GM11168 (cell line): ENCODE results near the gene PLA2G4B.

Experiments used
- in situ Hi-C: fragments of 300-500 bp; cut with MboI; formaldehyde crosslinking; loops from one replicate; pipeline ENCODE4 v1.12.0; 2022; ENCODE audit warnings: low sequenced_read_pairs; ENCODE audit not compliant: unreplicated experiment

Gene PLA2G4B, protein sequence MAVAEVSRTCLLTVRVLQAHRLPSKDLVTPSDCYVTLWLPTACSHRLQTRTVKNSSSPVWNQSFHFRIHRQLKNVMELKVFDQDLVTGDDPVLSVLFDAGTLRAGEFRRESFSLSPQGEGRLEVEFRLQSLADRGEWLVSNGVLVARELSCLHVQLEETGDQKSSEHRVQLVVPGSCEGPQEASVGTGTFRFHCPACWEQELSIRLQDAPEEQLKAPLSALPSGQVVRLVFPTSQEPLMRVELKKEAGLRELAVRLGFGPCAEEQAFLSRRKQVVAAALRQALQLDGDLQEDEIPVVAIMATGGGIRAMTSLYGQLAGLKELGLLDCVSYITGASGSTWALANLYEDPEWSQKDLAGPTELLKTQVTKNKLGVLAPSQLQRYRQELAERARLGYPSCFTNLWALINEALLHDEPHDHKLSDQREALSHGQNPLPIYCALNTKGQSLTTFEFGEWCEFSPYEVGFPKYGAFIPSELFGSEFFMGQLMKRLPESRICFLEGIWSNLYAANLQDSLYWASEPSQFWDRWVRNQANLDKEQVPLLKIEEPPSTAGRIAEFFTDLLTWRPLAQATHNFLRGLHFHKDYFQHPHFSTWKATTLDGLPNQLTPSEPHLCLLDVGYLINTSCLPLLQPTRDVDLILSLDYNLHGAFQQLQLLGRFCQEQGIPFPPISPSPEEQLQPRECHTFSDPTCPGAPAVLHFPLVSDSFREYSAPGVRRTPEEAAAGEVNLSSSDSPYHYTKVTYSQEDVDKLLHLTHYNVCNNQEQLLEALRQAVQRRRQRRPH

DNA sequence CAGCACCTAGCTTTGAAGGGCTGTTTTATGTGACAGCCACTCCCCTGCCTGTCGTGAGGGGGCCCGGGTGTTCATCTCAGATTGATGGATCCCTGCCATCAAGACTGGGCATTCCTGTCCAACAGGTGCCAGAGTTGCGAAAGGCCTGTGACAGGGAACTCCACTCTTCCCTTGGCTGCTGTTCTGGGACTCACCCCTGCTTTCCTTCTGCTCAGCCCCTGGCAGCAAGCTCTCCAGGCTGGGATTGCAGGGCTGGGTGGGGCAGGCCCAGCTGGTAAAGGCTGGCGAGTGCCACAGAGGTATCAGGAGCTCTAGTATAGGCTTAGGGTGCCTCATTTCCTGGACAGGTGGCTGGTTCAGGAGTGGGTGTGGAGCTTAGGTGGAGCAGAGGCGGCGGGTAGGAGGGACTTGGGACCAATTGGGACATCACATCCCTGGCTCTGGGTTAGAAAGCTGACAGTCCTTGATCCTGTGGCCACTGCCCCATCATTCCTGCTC is at the start of gene PLA2G4B:
Gene PLA2G4B, plus strand, starts transcription at position 448 of the 498 bp plus-strand sequence. CDS start 67 bp downstream, outside the sequence.
- in situ Hi-C loops: no loop called here

DNA sequence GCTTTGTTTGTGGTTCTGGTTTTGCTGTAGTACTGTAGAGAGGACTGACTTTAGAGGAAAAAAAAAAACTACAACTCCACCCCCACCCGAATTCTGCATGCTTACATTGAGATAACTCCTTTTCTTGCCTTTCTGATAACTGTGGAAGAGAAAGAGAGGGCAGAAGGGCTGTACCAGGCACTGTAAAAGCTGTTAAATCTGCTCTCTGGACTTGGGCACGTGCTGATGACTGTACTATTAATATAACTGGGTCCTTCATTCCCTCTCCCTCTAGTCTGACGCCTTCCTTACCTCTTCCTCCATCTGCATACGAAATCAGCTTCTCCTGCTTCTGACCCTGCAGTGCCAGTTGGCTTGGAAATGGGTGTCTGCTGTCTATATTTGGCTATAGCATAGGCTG is 49.4 kb upstream of the PLA2G4B start:
- in situ Hi-C loops: no loop called here

DNA sequence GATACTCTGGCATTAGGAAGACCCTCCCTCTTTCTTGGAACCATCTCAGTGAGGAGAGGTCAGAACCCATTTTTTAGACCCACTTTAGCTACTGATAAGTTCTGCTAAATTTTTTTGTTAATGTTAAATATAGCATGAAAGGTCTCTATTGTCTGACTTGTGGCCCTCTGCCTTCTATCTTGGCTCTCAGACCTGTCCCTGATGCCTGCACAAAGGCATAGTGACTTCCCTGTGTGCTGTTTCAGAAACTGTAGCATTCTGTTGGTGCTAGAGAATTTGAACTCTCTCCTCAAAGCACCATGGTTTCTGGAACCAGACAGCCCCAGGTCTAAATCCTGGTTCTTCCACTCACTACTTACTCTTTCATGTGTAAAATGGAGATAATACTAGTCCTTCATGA is 49.0 kb upstream of the PLA2G4B start:
- in situ Hi-C loops: no loop called here

DNA sequence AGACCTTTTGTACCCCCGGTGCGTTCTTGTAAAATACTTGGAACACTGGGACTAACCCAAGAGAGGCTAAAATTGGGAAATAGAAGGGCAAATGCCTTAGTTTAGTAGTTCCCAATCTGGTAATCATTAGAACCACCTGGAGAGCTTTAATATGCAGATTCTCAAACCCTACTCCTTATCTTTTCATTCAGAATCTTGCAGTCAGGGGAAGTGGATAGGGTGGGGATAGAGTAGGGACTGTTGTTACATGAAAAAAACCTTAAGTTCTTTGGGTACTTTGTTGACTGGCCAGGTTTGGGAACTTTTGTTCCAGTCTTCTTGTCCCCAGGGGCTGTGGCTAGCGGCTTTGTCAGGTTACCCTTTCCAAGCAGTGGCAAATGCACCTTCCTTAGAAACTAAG is 48.5 kb upstream of the PLA2G4B start:
- in situ Hi-C loops: no loop called here

DNA sequence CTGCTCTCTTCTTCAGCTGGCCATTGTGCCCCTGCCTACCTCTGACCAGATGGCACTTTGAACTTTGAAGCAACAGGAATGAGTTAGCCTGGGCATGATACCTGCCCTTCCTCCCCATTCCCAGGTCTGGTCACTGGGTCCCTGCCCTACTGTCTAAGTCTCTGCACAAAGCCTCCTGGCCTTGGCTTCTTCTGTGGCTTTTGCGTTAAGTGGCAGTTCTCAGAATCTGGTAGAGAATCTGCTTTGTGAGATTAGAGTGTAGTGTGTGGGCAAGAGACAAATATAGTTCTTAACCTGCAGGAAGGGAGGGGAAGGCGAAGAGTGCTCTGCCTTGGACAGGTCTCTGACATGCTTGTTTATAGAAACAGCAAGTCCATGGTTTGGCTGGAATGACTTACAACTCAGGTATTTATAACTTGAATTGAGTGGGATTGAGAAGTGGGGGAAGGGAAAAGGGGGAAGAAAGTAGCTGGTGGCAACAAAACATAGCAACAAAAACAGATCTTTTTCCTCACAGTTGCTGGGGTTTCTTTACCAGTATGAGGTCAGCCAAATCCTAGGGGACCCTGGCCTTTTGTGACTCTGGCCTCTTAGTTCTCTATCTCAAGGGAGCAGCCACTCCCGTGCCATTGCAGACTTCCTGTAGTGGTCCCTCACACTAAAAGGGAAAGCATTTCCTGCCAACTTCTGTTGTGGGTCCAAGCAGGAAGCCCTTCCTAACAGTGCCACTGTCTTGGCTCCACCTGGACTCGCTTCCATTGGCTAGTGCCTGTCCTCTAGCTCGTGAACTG is 47.7 kb upstream of the PLA2G4B start:
- in situ Hi-C loops: no loop called here

DNA sequence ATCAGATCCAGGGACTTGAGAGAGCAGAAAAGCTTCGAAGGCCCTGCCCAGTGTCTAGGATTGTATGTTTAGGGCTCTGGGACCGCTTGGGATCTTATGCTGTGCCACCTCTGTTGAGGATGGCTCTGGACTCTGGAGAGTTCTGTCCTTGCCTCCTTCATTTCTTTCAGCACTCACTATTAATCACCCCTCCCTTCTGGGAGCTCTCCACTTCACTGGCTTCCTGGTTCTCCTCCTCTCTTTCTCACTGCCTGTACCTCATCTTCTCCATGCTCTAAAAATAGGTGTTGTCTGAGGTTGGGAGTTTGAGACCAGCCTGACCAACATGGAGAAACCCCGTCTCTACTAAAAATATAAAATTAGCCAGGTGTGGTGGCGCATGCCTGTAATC is 47.1 kb upstream of the PLA2G4B start:
- in situ Hi-C loops: no loop called here

DNA sequence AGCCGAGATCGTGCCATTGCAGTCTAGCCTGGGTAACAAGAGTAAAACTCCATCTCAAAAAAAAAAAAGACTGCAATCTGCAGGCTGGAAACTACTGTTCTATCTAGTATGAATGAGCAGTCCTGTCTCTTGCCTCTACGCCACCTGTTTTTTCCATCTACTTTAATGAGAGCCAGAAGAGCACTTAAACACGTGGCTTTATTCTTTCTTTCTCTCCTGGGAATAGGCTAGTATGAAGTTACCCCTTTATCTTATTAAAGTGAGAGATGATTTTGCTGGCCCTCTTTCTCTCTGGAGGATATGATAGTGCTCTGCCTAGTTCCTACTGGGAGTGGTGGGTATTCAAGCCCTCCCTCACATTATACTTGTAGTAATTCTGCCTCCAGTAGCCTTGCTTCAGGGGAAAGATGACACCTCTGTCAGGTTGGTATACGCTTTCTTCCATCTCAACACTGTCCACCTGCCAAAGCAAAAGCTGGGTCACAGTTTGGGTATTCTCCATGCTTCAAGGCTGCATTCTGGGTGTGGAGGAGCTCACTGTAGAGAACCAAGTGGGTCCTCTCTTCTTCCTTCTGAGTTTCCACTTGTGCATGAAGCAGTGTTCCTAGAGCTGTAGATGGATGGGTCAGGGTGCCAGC is 46.5 kb upstream of the PLA2G4B start:
- in situ Hi-C loops: no loop called here

DNA sequence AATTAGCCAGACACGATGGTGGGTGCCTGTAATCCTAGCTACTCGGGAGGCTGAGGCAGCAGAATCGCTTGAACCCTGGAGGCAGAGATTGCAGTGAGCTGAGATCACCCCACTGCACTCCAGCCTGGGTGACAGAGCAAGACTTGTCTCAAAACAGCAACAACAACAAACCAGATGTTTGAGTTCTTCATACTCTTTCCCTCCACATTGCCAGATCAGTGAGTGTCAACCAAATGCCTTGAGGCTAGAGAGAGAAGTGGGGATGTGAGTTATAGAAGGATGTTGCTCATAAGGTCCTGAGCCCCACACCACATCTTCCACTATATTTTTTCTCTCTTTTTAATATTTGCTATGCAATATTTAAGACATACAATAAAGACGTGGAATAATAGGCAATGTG is 44.6 kb upstream of the PLA2G4B start:
- in situ Hi-C loops: no loop called here

DNA sequence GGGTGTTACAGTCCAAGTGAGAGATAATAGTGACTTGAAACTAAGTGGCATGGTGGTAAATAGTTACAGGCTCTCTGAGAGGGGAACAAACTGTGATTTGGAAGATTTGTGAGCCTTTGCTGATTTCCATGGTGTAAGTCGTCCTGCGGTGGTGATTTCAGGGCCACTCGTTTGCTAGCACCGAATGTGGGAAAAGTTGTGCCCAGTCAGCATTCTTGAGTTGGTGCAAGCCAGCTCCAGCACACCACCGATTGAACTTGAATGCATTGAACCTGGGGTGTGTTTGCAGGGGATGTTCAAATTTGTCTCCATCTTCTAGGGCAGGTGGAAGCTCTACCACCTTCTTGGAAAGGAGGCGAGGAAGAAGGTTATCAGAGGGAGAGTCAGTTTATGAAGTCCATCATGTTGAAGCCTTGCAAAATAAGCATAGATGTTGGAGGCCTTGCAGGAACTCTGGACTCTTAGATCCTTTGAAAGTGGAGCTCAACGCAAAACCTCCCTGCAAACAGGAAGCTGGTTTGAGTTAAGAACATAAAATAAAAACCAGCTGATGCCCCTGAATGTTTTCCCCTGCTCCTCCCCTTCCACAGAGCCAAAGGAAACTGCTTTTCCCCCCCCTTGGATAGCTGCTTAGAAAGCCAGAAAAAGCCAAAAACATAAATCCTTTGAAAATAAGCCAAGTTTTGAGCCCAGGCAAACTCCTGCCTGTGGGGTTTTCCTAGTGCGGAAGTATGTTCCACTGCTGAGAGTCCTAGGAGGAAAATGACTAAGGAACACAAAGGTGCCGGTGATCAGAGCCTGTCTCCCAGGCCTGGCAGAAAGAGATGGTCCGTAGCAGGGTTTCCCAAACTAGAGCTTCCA is 42.4 kb upstream of the PLA2G4B start:
- in situ Hi-C loops: no loop called here

DNA sequence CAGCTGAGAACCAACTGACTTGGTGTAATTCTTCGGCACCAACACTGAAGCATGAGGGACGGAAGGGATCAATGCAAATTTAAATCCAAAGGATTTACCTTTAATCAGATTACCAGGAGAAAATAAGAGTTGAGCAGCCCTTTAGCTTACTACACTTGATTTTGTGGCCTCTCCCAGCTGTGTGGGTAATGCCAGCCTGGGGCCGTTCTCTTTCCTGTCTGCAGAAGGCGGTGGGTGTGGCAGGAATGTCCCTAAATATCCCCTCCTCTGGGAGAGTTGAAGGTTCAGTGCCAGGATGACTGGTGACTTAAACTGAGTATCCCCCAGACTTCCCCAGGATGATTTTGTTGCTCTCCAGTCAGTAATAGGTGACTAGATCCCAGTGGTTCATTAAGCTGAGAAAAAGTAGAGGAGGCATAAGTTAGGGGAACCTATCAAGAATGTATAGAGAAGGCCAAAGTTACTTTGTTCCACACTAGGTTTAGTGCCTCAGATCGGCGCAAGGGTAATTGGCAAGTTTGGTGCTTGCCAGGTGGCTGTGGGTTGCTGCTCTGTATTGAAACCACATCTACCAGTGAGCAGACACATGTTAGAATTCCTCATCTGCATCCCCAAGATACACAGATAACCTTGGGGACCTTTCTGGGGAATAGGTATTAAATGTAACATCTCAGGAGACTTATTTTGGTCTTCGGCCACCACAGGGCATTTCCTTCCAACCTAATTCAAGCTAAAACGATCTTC is 41.3 kb upstream of the PLA2G4B start:
- in situ Hi-C loops: no loop called here

DNA sequence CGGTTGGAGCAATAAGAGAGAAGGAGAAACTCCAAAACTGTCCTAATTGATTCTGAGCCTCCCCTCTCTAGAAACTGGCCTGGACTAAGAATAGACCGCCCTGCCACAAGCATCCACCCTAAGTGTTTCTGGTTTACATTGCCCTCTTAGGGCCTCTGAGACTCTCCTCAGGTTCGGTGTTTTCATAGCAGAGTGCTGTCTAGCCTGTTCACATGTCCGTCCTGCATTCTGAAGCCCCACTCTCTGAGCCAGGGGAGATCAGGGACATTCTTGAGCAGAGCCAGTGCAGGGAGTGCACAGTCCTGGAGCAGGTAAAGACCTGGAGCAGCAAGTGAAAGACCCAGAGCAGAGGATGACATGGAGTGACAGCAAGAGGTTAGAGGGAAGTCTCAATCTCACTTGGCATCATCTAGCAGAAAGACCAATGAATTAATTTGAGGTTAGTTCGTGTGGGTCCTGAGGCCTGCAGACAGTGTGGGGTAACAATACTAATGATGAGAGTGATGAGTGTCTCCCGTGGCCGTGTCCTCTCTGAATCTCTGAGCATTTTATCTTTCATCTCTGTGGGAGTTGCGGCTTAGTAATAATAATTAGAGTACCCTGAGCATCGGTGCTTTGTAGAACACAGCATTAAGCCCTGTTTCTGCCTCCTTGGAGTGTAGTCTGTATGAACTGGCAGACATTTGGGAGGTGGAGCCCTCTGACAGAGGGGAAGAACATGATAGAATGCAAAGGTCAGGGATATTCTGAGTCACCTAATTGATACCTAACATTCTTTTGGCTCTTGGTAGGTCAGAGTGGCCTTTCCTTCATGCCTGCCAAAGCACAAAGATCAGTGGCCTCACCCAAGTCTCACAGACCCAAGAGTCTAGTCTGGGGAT is 39.8 kb upstream of the PLA2G4B start:
- in situ Hi-C loops: no loop called here

DNA sequence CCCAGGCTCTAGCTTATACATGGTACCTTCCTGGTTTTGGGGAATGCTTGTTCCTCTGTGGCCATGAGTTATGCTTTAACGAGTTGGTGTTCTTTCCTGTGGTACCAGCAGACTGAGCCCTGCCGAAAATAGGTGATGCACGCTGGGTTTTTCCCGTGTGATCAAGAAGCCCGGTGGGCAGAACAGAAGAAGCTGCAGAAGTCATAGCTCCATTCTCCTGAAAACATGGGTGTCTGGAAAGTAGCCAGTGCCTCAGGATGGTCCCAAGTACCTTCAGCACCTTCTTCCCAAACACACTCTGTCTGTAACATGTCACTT is 39.2 kb upstream of the PLA2G4B start:
- in situ Hi-C loops: no loop called here

DNA sequence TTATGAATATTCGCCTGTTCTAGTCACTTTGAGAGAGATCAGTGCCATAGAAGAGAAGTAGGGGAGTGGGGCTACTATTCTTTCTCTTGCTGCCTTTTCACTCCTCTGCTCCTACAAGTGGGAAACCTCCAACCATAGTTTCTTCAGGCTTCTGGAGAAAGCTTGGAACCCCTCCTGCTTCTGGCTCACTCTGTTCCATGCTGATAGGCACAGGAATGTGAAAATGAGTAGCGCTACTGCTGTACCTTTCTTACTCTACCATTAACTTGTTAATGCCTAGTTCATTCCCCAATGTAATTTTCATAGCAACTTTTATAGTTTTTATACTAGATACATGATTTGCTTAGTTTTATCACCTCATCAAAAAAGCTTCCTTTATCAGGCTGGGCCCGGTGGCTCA is 37.5 kb upstream of the PLA2G4B start:
- in situ Hi-C loops: no loop called here

DNA sequence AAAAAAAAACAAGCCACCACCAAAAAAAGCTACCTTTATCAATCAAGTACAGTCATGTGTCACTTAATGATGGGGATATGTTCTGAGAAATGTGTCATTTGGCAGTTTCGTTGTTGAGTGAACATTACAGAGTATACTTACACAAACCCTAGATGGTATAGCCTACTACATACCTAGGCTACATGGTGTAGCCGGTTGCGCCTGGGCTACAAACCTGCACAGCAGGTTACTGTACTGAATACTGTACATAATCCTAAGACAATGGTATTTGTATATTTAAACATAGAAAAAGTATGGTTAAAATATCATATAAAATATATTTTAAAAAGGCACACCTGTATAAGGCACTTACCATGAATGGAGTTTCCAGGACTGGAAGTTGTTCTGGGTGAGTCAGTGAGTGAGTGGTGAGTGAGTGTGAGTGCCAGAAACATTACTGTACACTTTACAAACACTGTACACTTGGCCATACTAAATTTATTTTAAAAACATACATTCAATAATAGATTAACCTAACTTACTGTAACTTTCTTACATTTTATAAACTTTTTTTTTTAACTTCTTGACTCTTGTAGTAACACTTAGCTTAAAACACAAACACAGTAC is 36.7 kb upstream of the PLA2G4B start:
- in situ Hi-C loops: no loop called here

DNA sequence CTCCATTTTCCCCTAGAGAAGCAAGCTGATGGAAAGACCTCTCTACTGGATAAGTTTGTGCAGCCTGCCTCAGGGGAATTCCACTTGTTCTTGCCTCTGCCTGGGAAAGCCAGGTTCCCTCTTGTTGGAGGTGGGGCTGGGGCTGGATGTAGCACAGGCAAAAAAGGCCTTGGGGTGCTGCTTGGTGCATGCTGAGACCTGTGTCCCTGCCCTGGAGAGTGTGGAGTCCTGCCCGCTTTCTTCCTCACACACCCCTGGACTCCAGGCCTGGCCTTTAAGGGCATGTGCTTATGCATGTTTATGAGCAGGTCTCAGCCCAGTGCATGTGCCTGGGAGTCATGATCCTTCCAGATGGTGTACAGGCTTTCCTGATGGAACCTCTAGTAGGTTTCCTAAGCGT is 34.3 kb upstream of the PLA2G4B start:
- in situ Hi-C loops: no loop called here

DNA sequence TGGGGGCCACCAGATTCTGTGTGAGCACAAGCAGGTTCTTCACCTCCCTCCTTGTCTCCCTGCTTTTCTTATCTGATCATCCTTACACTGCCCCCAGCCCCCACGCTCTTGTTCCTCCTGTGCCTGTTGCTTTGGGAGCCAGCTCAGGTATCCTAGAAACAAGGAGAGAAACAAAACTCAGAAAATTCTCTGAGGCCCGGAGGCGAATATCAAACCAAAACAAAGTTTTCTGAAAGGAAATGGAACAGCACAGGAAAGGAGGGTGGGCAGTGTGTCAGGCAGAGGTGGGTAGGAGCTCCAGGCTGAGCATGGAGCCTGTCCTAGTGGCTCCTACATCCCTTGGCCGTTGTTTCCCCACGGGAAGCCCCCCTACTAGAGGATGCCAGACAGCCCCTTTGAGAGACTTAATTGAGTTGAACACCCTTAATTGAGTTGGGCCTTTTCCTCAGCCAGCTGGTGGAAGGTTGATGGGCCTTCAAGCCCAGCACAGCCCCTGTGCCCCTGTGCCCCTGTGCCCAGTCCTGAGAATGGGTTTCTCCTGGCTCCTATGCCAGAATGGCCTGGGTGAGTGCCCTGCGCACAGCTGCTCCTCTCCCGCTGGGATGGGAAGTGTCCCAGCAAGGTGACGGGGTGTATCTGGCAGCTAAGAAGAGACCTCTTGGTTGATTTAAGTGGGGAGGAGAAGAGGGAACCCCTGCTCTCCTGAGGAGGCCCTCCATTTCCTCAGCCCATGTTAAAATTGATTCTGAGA is 33.6 kb upstream of the PLA2G4B start:
- in situ Hi-C loops: no loop called here

DNA sequence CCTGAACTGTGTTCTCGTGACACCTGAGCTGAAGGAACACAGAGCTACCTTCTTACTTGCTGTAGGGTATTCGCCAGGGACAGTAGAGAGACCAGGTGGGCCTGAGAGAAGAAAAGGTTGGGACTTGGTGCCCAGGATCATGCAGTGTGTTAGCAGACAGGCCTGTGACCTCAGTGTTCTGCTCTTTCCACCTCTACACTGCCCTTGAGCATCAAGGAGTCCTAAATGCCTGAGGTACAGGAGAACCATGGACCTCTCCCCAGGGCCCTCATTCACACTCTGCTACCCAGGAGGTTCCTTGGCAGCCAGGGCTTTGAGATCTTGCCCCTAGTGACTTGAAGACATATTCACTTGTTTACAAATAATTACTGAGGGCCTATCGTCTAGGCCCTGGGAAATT is 32.9 kb upstream of the PLA2G4B start:
- in situ Hi-C loops: no loop called here
